NCI-H446 (cell line): ENCODE data around the gene TSHZ1.

Experiments
- DNase-seq, 2 experiments: peaks; one replicate each; lab custom pipeline; 2025; lab: John Stamatoyannopoulos, UW

Gene TSHZ1, protein sequence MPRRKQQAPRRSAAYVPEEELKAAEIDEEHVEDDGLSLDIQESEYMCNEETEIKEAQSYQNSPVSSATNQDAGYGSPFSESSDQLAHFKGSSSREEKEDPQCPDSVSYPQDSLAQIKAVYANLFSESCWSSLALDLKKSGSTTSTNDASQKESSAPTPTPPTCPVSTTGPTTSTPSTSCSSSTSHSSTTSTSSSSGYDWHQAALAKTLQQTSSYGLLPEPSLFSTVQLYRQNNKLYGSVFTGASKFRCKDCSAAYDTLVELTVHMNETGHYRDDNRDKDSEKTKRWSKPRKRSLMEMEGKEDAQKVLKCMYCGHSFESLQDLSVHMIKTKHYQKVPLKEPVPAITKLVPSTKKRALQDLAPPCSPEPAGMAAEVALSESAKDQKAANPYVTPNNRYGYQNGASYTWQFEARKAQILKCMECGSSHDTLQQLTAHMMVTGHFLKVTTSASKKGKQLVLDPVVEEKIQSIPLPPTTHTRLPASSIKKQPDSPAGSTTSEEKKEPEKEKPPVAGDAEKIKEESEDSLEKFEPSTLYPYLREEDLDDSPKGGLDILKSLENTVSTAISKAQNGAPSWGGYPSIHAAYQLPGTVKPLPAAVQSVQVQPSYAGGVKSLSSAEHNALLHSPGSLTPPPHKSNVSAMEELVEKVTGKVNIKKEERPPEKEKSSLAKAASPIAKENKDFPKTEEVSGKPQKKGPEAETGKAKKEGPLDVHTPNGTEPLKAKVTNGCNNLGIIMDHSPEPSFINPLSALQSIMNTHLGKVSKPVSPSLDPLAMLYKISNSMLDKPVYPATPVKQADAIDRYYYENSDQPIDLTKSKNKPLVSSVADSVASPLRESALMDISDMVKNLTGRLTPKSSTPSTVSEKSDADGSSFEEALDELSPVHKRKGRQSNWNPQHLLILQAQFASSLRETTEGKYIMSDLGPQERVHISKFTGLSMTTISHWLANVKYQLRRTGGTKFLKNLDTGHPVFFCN (N-terminal part only)

GRCh38 chr18:75210274-75211001 lies at the start of gene TSHZ1:
TSS of gene TSHZ1 (plus strand) at chr18:75210797. CDS start at chr18:75211877, 1,080 bp downstream.
- peak; percentile 40 to 81 for DNase-seq

DNA sequence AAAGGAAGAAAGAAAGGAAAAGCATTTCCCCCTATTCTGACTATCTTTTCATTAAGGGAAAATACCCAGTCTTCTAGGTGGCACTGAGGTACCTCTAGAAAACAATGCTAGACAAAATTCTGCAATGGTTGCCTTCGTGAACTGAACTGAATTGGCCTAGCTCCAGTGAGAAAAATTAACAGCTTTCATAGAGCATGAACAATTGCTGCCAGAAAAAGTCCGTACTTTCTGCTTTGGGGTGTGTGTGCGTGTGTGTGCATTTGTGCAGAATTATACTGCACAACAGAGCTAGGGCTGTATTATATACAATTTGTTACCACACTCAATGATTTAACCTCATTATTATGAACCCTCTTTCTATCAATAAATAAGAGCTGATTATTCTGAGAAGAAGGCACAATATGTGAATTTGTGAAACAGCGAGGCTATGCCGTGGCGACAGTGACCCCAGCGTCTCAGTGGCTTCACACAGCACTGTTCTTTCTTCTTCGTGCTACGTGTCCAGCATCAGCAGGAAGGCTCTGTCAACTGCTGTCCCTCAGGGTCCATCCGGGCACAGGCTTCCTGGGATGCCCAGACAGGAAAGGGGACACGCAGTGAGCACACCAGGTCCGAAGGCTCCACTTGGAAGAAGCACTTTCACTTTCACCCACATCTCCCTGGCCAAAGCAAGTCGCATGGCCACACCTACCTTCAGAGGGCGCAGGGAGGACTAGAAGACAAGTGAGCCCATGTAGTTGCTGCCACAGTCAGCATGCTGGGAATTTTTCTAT lies 49.2 kb upstream of the TSHZ1 start:
- DNase-seq = no peak

- no peak for DNase-seq
Observed at GRCh38 chr18:75162467-75162866, 48.1 kb upstream of the TSHZ1 start.

DNA sequence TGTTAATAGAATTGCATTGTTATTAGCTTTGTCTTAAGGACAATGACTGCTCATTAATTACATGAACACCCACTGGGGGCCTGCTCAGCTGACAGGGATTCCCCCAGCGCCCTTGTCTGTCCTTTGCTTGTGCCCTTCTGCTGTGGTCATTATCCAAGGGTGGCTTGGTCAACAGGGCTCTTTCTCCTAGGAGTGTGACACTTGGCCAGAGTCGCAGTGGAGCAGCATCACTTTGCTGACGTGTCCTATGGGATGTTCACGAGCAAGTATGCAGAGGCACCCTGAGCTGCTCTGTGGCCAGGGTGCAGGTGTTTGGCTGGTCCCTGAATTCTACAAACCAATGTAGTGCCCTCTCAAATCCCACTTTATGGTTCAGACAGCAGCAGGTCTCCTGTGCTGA lies 47.6 kb upstream of the TSHZ1 start:
- no peak for DNase-seq

- DNase-seq = no peak
Observed at GRCh38 chr18:75163736-75164135, 46.9 kb upstream of the TSHZ1 start.

DNA sequence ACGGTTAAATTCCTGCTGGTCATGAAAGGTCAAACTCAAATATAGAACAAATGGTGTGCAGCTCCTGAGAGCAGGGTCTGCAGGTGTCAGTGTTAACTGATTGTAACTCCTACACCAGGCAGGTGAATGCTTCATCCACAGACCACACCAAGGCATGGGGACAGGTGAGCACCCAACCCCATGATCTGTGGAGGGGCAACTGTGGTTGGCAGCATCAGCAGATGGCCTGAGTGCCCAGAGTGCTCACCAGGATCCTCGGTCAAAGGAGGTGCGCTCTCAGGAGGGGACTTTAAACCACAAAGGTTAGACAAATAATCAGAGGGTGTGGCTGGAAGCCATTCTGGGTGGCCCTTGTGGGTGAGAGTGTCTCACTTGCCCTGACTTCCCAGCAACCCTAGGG lies 46.1 kb upstream of the TSHZ1 start:
- DNase-seq = no peak

DNA sequence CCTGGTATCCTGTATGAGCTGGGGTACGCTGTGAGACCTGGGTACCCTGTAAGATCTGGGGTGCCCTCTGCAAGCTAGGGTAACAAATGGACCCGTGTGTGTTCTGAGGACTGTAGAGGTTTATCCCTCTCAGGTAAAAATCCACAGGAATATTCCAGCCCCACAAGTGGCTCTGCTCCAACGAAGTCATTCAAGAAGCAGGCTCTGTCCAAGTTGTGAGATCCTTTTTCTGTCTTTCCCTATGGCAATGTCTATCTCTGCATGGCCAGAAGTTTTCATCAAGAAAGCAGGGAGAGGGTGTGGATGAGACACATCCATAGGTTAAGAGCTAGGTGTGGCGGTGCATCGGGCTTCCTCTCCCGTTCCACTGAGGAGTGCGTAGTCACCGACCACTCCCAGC lies 44.7 kb upstream of the TSHZ1 start:
- no peak for DNase-seq

DNA sequence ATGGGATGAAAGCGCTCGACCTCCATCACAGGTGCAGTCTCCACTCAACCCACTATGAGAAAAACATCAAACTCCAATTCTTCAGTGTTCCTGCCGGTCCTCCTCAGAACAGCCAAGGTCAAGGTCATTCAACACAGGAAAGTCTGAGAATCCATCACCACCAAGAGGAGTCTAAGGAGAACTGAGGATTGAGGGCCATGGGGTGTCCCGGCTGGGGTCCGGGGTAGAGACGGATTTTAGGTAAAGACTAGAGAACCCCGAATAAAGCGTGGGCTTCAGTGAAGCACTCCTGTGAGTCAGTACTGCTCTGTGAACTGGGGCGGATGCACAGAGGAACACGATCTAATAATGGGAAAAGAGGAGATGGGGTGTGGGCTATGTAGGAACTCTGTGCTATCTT lies 43.5 kb upstream of the TSHZ1 start:
- DNase-seq = no peak

- DNase-seq = peak in 1 of 2 experiments; percentile 29
Observed at GRCh38 chr18:75167759-75168618, 42.6 kb upstream of the TSHZ1 start.

GRCh38 chr18:75168619-75169018 lies 42.0 kb upstream of the TSHZ1 start:
- DNase-seq = no peak

DNA sequence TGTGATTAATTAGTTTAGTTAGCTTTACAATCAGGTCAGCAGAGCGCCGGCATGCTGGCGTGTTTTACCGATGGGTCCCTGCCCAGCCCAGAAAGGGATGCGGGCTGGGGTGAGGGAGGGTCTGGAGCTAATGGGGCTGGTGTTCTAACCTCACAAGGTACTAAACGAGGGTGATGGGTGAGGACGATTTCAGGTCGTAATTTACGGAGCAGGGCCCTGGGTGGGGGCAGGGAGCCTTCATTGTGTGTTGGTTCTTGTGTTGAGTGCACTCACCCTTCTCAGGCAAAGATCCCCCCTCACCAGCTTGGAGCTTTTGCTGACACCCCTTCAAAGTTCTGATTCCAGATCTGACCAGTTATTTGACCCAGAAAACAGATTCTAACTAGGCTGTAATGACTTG lies 41.2 kb upstream of the TSHZ1 start:
- no peak for DNase-seq

- no peak for DNase-seq
Observed at GRCh38 chr18:75170022-75170789, 40.4 kb upstream of the TSHZ1 start.

DNA sequence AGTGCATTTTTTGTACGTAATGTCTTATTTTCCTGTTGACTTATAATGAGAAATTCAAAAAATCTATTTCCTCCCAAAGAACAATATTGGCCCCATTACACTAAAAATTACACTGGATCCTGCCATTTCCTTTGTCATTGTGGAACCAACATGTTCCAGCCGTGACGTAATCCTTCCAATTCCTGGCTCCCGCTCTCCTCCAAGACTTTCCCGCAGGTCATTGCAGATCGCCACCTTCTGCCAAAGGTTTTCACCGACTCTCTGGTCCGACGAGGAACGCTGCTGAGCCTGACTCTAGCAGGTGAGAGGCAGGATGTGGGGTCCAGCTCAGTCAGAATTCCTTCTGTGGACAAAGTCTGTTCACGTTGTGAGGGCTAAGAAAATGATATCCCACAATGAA lies 39.7 kb upstream of the TSHZ1 start:
- no peak for DNase-seq

- no peak for DNase-seq
Observed at GRCh38 chr18:75172299-75173124, 38.1 kb upstream of the TSHZ1 start.

DNA sequence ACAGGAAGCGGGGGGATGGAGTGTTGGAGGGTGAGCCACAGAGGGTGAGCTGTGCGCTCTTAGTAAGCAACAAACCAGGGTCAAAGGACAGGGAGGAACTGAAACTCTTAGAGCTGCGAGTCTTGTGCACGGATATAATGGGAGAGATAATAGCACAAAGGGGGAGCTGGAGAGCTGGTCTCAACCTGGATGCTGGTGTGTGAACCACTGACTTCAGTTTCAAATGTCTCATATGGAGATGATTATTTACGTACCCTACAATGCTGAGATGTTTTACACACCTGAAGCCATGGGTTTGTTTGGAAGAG lies 37.5 kb upstream of the TSHZ1 start:
- DNase-seq = no peak

GRCh38 chr18:75173738-75174137 lies 36.9 kb upstream of the TSHZ1 start:
- DNase-seq = no peak

GRCh38 chr18:75176849-75177248 lies 33.7 kb upstream of the TSHZ1 start:
- DNase-seq = no peak

- no peak for DNase-seq
Observed at GRCh38 chr18:75178376-75178775, 32.2 kb upstream of the TSHZ1 start.
